Ovary (tissue), 9 donors: ENCODE results near the gene PKD1. TPM values are rescaled to one million over a fixed set of nuclear protein-coding genes. Genes with fewer than 3 reads are reported as not detected.

Experiments used
- DNase-seq, 5 donors: peaks; one replicate each; pipeline ENCODE4 v3.0.0-alpha.2; 2019 to 2020
- H3K27ac ChIP-seq, 2 donors: fragments of 200-600 bp; one replicate each; pipeline versions ENCODE4 v1.5.1 to v1.8.0; 2019 to 2022
- H3K27me3 ChIP-seq: fragments of 200-600 bp; one replicate; pipeline ENCODE4 v1.8.0; 2022
- H3K36me3 ChIP-seq: fragments of 200-600 bp; sonication (generic); one replicate; pipeline ENCODE4 v1.5.1; 2019
- H3K4me1 ChIP-seq: one replicate; pipeline ENCODE4 v1.8.1; 2013; ENCODE audit warnings: mild to moderate bottlenecking, moderate library complexity; ENCODE audit not compliant: insufficient read depth
- H3K4me3 ChIP-seq: fragments of 200-600 bp; sonication (generic); one replicate; pipeline ENCODE4 v1.5.1; 2017
- H3K9me3 ChIP-seq, 2 donors: fragments of 200-600 bp in 1 of 2; sonication (generic) in 1 of 2; one replicate each; pipeline versions ENCODE4 v1.5.1 to v1.8.1; 2013 to 2019; ENCODE audit warnings: mild to moderate bottlenecking in 1 of 2, moderate library complexity in 1 of 2
- CTCF ChIP-seq, 3 donors: fragments of 450-650 bp in 2 of 3; fragments of 200-600 bp in 1 of 3; IDR thresholded peaks; one replicate each; pipeline versions ENCODE4 v1.5.1 to v1.8.0; 2016 to 2022; ENCODE audit warnings: antibody characterized with exemption in 3 of 3, mild to moderate bottlenecking in 1 of 3
- EP300 ChIP-seq: sonication (generic); formaldehyde crosslinking; IDR thresholded peaks from one replicate; pipeline ENCODE4 v1.6.1; 2017; ENCODE audit warnings: antibody characterized with exemption
- POLR2A ChIP-seq: fragments of 450-650 bp; IDR thresholded peaks from one replicate; pipeline ENCODE4 v1.6.1; 2017; ENCODE audit warnings: antibody characterized with exemption, mild to moderate bottlenecking, moderate library complexity
- WGBS, 3 donors: extraction: QIAGEN DNeasy Blood & Tissue Kit in 1 of 3; methylation state at CpG; one replicate each; pipeline versions ENCODE4 v1.1.5 to v1.1.7; 2013 to 2017; 5-methylcytosine and 5-hydroxymethylcytosine counted together
- intact Hi-C, 4 donors: fragments of 100-400 bp; cut with DNase I; formaldehyde crosslinking; loops; one replicate each; pipeline versions ENCODE4 v1.11.0 to v1.15.1; 2022 to 2023
- polyA plus RNA-seq, 2 donors: library from polyadenylated mRNA; stranded (reverse); fragments of 200-250 nt in 1 of 2; fragments of 350-450 nt in 1 of 2; fragmentation: Illumina TruSeq in 1 of 2; extraction: RNeasy Lipid Tissue Mini Kit (QIAGEN cat#74804) in 1 of 2; gene quantifications; one replicate each; pipeline ENCODE4 v1.2.3, GENCODE V29; 2013 to 2014
- total RNA-seq, 7 donors: library from RNA; depleted of rRNA in 2 of 7; stranded (reverse); fragments of >200 nt in 2 of 7; fragmentation: NEBNext Ultra II Directional in 3 of 7; extraction: Animal tissue kit (Norgen Biotek cat#: 25700) in 3 of 7; gene quantifications; one replicate each; pipeline versions ENCODE4 v1.1.0 to v1.2.4, GENCODE V29; 2016 to 2023
- donor health status: DM: no; HTN: no; CAD: no; lungs with moderate emphysema.
- donor health status: DM: no; HTN: no; CAD: no.
- donor health status: Bipolar disorder and iron deficiency.
- donor health status: DM: yes; HTN: yes; CAD: no.
- donor health status: DM: no; HTN: no; CAD: no.
- donor health status: DM: yes; HTN: yes; CAD: no.

PKD1 gene
- total and polyA plus RNA-seq, 9 donors: 8.7 to 203 (median 129) TPM

DNA sequence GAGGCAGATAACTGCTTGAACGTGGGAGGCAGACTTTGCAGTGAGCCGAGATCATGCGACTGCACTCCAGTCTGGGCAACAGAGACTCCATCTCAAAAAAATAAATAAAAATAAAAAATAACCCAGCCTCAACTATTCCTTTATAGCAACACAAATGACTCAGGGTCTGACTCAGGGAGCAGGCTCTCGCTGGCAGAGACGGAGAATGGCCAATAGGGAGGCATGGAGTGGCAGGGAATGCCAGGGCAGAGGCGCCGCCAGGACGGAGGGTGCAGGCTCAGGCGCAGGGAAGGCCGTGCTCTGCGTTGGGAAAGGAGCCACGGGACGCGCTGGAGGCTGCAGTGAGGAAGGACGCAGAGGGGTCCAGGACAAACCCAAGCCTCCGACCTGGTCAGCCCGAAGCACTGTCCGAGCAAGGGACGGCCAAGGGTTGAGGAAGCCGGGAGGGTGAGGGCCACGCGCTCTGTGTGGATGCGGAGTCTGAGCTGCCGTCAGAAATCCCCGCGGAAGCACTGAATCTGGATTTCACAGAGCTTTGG lies 40.3 kb downstream of the PKD1 start:
- peaks cover 6% of the 10 kb centered on the region for H3K4me1 ChIP-seq
- DNase-seq: no peak
- no peaks in the 10 kb centered on the region for H3K36me3 ChIP-seq
- intact Hi-C loops: no loop called here
- no peaks in the 10 kb centered on the region for H3K9me3 ChIP-seq
- H3K4me3 ChIP-seq: no peak overlapping the region
- TF ChIP-seq CTCF (IDR thresholded peaks at IDR 0.05): no peak
- no peak for TF ChIP-seq EP300
- TF ChIP-seq POLR2A: no peak
- no peaks in the 10 kb centered on the region for H3K27me3 ChIP-seq
- 92 to 94% (median 93%) methylated on average over 26 of the region's 26 CpGs for WGBS, 3 donors
- H3K27ac ChIP-seq: no peak overlapping the region

GRCh38 chr16:2093793-2094192 lies 41.9 kb downstream of the PKD1 start:
- no peaks in the 10 kb centered on the region for H3K27me3 ChIP-seq
- peaks cover 6% of the 10 kb centered on the region for H3K4me1 ChIP-seq
- no peak for DNase-seq
- H3K9me3 ChIP-seq: no peaks in the 10 kb centered on the region
- intact Hi-C loops: no loop called here
- no peak for TF ChIP-seq POLR2A
- TF ChIP-seq CTCF (IDR thresholded peaks at IDR 0.05): no peak
- TF ChIP-seq EP300: no peak
- H3K4me3 ChIP-seq: no peak overlapping the region
- no peak overlapping the region for H3K27ac ChIP-seq
- no peaks in the 10 kb centered on the region for H3K36me3 ChIP-seq
- 85 to 89% (median 88%) methylated on average over 11 to 15 of the region's 15 CpGs for WGBS, 3 donors

DNA sequence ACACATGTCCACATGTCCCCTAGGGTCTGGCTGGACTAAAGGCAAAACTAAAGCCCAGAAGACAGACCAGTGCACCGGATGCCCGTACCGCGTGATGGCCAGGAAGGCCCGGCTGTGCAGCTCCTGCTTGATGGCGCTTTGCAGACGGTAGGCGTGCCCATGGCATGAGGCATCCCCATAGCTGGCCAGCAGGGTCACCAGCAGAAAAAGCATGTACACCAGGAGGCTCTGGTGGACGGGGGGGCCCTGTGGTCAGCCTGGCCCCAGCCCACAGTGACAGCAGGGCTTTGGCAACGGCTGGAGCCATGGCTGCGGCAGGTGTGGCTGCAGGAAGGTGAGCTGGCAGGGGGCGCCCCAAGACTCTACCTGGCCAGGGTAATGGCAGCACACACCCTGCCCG lies 42.8 kb downstream of the PKD1 start:
- H3K27me3 ChIP-seq: no peaks in the 10 kb centered on the region
- 91 to 92% (median 92%) methylated on average over 13 of the region's 13 CpGs for WGBS, 3 donors
- H3K4me1 ChIP-seq: peaks cover 6% of the 10 kb centered on the region
- intact Hi-C loops: no loop called here
- no peak for TF ChIP-seq EP300
- TF ChIP-seq POLR2A: no peak
- no peak for TF ChIP-seq CTCF (IDR thresholded peaks at IDR 0.05)
- DNase-seq: no peak
- no peaks in the 10 kb centered on the region for H3K9me3 ChIP-seq
- H3K36me3 ChIP-seq: no peaks in the 10 kb centered on the region
- H3K27ac ChIP-seq: no peak overlapping the region
- no peak overlapping the region for H3K4me3 ChIP-seq

GRCh38 chr16:2092256-2092620 lies 43.5 kb downstream of the PKD1 start:
- no peaks in the 10 kb centered on the region for H3K36me3 ChIP-seq
- intact Hi-C loops: no loop called here
- H3K4me3 ChIP-seq: no peak overlapping the region
- DNase-seq: no peak
- WGBS, 3 donors: 79 to 85% (median 82%) methylated on average over 13 to 16 of the region's 16 CpGs
- no peaks in the 10 kb centered on the region for H3K27me3 ChIP-seq
- H3K9me3 ChIP-seq: no peaks in the 10 kb centered on the region
- H3K27ac ChIP-seq: peak overlapping the region in 1 of 2 donors; percentile 60
- no peak for TF ChIP-seq EP300
- no peak for TF ChIP-seq CTCF (IDR thresholded peaks at IDR 0.05)
- TF ChIP-seq POLR2A: no peak
- peaks cover 6% of the 10 kb centered on the region for H3K4me1 ChIP-seq
